Left forelimb (tissue), 1 donor: Measurements from ENCODE around the gene HLA-DOA.

ENCODE experiments used
- DNase-seq: peaks from one replicate; pipeline ENCODE4 v3.0.0-alpha.2; 2018; ENCODE audit warnings: low spot score

The HLA-DOA gene

DNA sequence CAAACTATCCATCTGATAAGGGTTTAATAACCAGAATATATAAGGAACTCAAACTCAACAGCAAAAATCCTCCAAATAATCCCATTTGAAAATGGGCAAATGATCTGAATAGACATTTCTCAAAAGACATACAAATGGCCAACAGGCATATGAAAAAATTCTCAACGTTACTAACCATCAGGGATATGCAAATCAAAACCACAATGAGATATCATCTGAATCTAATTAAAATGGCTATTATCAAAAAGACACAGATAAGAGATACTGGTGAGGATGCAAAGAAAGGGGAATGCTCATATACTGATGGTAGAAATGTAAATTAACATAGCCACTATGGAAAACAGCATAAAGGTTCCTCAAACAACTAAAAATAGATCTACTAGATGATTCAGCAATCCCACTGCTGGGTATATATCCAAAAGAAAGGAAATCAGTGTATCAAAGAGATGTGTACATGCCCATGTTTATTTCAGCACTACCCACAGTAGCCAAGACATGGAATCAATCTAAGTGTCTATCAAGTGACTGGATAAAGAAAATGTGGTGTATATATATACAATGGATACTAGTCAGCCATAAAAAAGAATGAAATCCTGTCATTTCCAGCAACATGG lies 47.1 kb downstream of the HLA-DOA start:
- DNase-seq: no peak

GRCh38 chr6:32960563-32960962 lies 48.8 kb downstream of the HLA-DOA start:
- DNase-seq: no peak

DNA sequence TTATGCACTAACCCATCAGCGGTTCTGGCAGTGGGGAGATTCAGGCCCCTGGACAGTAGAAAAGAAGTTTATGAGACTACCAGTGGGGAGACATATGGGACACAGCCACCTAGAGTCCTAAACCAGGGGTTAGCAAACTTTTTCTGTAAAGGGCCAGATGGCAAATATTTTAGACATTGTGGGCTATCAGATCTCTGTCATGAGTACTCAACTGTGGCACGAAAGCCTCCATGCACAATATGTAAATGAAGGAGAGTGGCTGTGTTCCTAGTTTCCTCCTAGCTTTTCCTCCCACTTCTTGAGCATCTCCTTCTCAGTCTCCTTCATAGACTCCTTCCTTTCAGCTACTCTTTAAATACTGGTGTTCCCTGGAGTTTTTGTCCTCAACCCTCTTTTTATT lies 53.2 kb downstream of the HLA-DOA start:
- no peak for DNase-seq

- DNase-seq: no peak
These were observed 54.2 kb downstream of the HLA-DOA start for GRCh38 chr6:32954986-32955802.

GRCh38 chr6:32954267-32954666 lies 55.1 kb downstream of the HLA-DOA start:
- DNase-seq: no peak
